HepG2 (cell line): ENCODE results near the gene CTDP1. TPM values are rescaled to one million over a fixed set of nuclear protein-coding genes. Genes with fewer than 3 reads are reported as not detected.

Source experiments
- CBX2 ChIP-seq, 2 experiments: fragments of 200-600 bp in 1 of 2; sonication (generic); formaldehyde crosslinking in 1 of 2; IDR thresholded peaks; 2 replicates each; pipeline versions ENCODE4 v1.7.0 to v1.8.1; 2018 to 2022; ENCODE audit warnings: low read depth in 2 of 2, low read length in 1 of 2, mild to moderate bottlenecking in 1 of 2, missing genetic modification reagents in 1 of 2
- CEBPG ChIP-seq: IDR thresholded peaks from 2 replicates; pipeline ENCODE4 v1.6.1; 2016
- CREM ChIP-seq, 2 experiments: sonication (generic) in 1 of 2; formaldehyde crosslinking in 1 of 2; IDR thresholded peaks; 2 replicates each; pipeline versions ENCODE4 v1.4.0 to v1.6.1; 2016 to 2020; ENCODE audit warnings: antibody characterized with exemption in 1 of 2, mild to moderate bottlenecking in 1 of 2, missing genetic modification reagents in 1 of 2
- ETV6 ChIP-seq: sonication (generic); formaldehyde crosslinking; conservative IDR thresholded peaks from 2 replicates; pipeline ENCODE4 v1.4.0; 2020; ENCODE audit warnings: missing genetic modification reagents
- MYC ChIP-seq: sonication (generic); formaldehyde crosslinking; IDR thresholded peaks from 2 replicates; pipeline ENCODE4 v1.9.0; 2021; ENCODE audit warnings: missing genetic modification reagents, borderline replicate concordance
- NCOA5 ChIP-seq: sonication (generic); formaldehyde crosslinking; IDR thresholded peaks from 2 replicates; pipeline ENCODE4 v1.4.0; 2020; ENCODE audit warnings: missing genetic modification reagents
- SRSF9 ChIP-seq: fragments of 200-400 bp; formaldehyde crosslinking; IDR thresholded peaks from 2 replicates; pipeline ENCODE4 v1.6.1; 2018; ENCODE audit warnings: borderline replicate concordance, mild to moderate bottlenecking, low read depth, low read length; ENCODE audit not compliant: insufficient read depth, poor library complexity, severe bottlenecking
- SSRP1 ChIP-seq: IDR thresholded peaks from 2 replicates; pipeline ENCODE4 v1.6.1; 2016; ENCODE audit warnings: control low read depth
- ZFAT ChIP-seq: sonication (generic); formaldehyde crosslinking; conservative IDR thresholded peaks from 2 replicates; pipeline ENCODE4 v1.8.1; 2023; ENCODE audit warnings: missing genetic modification reagents, inconsistent platforms
- ZNF20 ChIP-seq: sonication (generic); formaldehyde crosslinking; IDR thresholded peaks from 2 replicates; pipeline ENCODE4 v1.4.0; 2020; ENCODE audit warnings: mild to moderate bottlenecking, moderate library complexity, missing genetic modification reagents
- ZNF260 ChIP-seq: sonication (generic); formaldehyde crosslinking; IDR thresholded peaks from 2 replicates; pipeline ENCODE4 v1.4.0; 2020; ENCODE audit warnings: missing genetic modification reagents, low read depth, mild to moderate bottlenecking, borderline replicate concordance
- ZNF570 ChIP-seq: sonication (generic); formaldehyde crosslinking; IDR thresholded peaks from 2 replicates; pipeline ENCODE4 v1.4.0; 2020; ENCODE audit warnings: mild to moderate bottlenecking, missing genetic modification reagents, borderline replicate concordance
- ZNF614 ChIP-seq: IDR thresholded peaks from 2 replicates; pipeline ENCODE4 v1.6.1; 2018; ENCODE audit warnings: missing biosample characterization, missing genetic modification reagents, inconsistent platforms, borderline replicate concordance
- ZNF790 ChIP-seq: sonication (generic); formaldehyde crosslinking; IDR thresholded peaks from 2 replicates; pipeline ENCODE4 v1.8.0; 2022; ENCODE audit warnings: missing genetic modification reagents, mild to moderate bottlenecking, borderline replicate concordance
- polyA plus RNA-seq, 8 experiments: library from polyadenylated mRNA; depleted of rRNA in 3 of 8; stranded (reverse) in 7 of 8; unstranded in 1 of 8; fragments of >200 nt; fragmentation: Illumina TruSeq in 4 of 8; extraction: Trizol in 4 of 8; gene quantifications; 2 replicates each; pipeline versions ENCODE4 v1.2.1 to v1.2.3, GENCODE V29; 2011 to 2016; ENCODE audit warnings: low read depth in 4 of 8, missing spikeins in 1 of 8, mixed read lengths in 1 of 8; ENCODE audit not compliant: insufficient read depth in 1 of 8
- total RNA-seq, 5 experiments: library from RNA; depleted of rRNA; stranded (reverse); fragments of >200 nt; fragmentation: Illumina TruSeq; extraction: Trizol; gene quantifications; 2 replicates each; pipeline ENCODE4 v1.2.3, GENCODE V29; 2016; ENCODE audit warnings: low read depth in 1 of 5
- TF ChIP-seq, protein P1 (sequence below): sonication (generic); formaldehyde crosslinking; IDR thresholded peaks from 2 replicates; pipeline ENCODE4 v1.5.1; 2020; ENCODE audit warnings: mild to moderate bottlenecking, missing genetic modification reagents, moderate library complexity
- TF ChIP-seq, protein P2 (sequence below): sonication (generic); formaldehyde crosslinking; IDR thresholded peaks from 2 replicates; pipeline ENCODE4 v1.4.0; 2020; ENCODE audit warnings: mild to moderate bottlenecking, missing genetic modification reagents
- TF ChIP-seq, protein P3 (sequence below): sonication (generic); formaldehyde crosslinking; IDR thresholded peaks from 2 replicates; pipeline ENCODE4 v1.4.0; 2020; ENCODE audit warnings: mild to moderate bottlenecking, missing genetic modification reagents, borderline replicate concordance

Gene CTDP1
- total and polyA plus RNA-seq, 2 of the 13 experiments (the other 11 are each of a cell fraction or from before 2014, with no cell fraction given): 6.9 to 11.0 TPM

DNA sequence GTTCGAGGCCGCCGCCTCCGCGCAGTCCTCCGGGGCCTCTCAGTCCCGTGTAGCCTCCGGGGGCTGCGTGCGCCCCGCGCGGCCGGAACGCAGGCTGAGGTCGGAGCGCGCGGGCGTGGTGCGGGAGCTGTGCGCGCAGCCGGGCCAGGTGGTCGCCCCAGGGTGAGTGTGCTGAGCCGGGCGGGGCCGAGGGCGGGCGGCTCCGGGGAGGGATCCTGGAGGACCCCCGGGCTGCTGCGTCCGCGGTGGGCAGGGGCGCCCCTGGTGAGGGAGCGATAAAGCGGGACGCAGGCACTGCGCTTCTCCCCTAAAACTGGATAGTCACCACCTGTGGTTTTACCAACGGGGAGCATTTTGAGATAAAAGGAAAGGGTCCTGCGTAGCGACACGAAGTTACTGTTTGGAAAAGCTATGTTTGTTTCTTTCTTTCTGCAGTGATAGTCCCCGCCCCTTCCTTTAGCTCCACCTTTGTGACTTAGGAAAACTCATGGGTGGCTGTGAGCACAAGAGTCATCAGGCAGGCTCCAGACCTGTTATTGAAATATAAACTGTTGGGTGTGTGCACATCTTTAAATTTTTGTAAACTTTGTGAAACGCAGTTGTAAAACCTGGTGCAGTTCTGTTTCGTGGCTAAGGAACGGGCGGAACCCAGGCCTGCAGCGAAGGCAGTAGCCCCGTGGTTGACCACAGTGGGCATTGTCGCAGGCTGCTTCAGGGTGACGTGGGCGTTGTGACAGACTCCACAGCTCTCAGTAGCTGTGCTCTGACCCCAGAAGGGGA lies 687 bp downstream of the CTDP1 start (continued):
- TF ChIP-seq ZFAT (CRISPR knock-in tag): no peak
- TF ChIP-seq ZNF614 (CRISPR knock-in tag): 0 out of 2 replicates have a peak, but pooled peaks have one; percentile 39
- no peak for TF ChIP-seq ZNF790 (CRISPR knock-in tag)
- no peak for TF ChIP-seq CEBPG (CRISPR knock-in tag)
- TF ChIP-seq NCOA5: no peak
- no peak for TF ChIP-seq ZNF260 (CRISPR knock-in tag)
- TF ChIP-seq MYC (CRISPR knock-in tag): peak; percentile 7; the same call in 1 of the 2 replicates
- no peak for TF ChIP-seq SSRP1 (CRISPR knock-in tag)
- TF ChIP-seq CREM (IDR thresholded peaks at IDR 0.05): no peak
- TF ChIP-seq CREM (CRISPR knock-in tag; IDR thresholded peaks at IDR 0.05): no peak
- TF ChIP-seq, protein P1, sequence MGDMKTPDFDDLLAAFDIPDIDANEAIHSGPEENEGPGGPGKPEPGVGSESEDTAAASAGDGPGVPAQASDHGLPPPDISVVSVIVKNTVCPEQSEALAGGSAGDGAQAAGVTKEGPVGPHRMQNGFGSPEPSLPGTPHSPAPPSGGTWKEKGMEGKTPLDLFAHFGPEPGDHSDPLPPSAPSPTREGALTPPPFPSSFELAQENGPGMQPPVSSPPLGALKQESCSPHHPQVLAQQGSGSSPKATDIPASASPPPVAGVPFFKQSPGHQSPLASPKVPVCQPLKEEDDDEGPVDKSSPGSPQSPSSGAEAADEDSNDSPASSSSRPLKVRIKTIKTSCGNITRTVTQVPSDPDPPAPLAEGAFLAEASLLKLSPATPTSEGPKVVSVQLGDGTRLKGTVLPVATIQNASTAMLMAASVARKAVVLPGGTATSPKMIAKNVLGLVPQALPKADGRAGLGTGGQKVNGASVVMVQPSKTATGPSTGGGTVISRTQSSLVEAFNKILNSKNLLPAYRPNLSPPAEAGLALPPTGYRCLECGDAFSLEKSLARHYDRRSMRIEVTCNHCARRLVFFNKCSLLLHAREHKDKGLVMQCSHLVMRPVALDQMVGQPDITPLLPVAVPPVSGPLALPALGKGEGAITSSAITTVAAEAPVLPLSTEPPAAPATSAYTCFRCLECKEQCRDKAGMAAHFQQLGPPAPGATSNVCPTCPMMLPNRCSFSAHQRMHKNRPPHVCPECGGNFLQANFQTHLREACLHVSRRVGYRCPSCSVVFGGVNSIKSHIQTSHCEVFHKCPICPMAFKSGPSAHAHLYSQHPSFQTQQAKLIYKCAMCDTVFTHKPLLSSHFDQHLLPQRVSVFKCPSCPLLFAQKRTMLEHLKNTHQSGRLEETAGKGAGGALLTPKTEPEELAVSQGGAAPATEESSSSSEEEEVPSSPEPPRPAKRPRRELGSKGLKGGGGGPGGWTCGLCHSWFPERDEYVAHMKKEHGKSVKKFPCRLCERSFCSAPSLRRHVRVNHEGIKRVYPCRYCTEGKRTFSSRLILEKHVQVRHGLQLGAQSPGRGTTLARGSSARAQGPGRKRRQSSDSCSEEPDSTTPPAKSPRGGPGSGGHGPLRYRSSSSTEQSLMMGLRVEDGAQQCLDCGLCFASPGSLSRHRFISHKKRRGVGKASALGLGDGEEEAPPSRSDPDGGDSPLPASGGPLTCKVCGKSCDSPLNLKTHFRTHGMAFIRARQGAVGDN (CRISPR knock-in tag): peak; percentile 5; the same call in 1 of the 2 replicates
- TF ChIP-seq, protein P2, sequence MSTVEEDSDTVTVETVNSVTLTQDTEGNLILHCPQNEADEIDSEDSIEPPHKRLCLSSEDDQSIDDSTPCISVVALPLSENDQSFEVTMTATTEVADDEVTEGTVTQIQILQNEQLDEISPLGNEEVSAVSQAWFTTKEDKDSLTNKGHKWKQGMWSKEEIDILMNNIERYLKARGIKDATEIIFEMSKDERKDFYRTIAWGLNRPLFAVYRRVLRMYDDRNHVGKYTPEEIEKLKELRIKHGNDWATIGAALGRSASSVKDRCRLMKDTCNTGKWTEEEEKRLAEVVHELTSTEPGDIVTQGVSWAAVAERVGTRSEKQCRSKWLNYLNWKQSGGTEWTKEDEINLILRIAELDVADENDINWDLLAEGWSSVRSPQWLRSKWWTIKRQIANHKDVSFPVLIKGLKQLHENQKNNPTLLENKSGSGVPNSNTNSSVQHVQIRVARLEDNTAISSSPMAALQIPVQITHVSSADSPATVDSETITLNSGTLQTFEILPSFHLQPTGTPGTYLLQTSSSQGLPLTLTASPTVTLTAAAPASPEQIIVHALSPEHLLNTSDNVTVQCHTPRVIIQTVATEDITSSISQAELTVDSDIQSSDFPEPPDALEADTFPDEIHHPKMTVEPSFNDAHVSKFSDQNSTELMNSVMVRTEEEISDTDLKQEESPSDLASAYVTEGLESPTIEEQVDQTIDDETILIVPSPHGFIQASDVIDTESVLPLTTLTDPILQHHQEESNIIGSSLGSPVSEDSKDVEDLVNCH (CRISPR knock-in tag): no peak
- no peak for TF ChIP-seq ZNF570
- TF ChIP-seq ZNF20 (CRISPR knock-in tag): no peak
- TF ChIP-seq, protein P3, sequence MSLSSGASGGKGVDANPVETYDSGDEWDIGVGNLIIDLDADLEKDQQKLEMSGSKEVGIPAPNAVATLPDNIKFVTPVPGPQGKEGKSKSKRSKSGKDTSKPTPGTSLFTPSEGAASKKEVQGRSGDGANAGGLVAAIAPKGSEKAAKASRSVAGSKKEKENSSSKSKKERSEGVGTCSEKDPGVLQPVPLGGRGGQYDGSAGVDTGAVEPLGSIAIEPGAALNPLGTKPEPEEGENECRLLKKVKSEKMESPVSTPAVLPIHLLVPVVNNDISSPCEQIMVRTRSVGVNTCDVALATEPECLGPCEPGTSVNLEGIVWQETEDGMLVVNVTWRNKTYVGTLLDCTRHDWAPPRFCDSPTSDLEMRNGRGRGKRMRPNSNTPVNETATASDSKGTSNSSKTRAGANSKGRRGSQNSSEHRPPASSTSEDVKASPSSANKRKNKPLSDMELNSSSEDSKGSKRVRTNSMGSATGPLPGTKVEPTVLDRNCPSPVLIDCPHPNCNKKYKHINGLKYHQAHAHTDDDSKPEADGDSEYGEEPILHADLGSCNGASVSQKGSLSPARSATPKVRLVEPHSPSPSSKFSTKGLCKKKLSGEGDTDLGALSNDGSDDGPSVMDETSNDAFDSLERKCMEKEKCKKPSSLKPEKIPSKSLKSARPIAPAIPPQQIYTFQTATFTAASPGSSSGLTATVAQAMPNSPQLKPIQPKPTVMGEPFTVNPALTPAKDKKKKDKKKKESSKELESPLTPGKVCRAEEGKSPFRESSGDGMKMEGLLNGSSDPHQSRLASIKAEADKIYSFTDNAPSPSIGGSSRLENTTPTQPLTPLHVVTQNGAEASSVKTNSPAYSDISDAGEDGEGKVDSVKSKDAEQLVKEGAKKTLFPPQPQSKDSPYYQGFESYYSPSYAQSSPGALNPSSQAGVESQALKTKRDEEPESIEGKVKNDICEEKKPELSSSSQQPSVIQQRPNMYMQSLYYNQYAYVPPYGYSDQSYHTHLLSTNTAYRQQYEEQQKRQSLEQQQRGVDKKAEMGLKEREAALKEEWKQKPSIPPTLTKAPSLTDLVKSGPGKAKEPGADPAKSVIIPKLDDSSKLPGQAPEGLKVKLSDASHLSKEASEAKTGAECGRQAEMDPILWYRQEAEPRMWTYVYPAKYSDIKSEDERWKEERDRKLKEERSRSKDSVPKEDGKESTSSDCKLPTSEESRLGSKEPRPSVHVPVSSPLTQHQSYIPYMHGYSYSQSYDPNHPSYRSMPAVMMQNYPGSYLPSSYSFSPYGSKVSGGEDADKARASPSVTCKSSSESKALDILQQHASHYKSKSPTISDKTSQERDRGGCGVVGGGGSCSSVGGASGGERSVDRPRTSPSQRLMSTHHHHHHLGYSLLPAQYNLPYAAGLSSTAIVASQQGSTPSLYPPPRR (CRISPR knock-in tag): no peak
- TF ChIP-seq CBX2 (IDR thresholded peaks at IDR 0.05; ENCODE audit: low read depth, low read length): no peak
- TF ChIP-seq CBX2 (CRISPR knock-in tag; IDR thresholded peaks at IDR 0.05; ENCODE audit: low read depth): no peak
- no peak for TF ChIP-seq SRSF9
- TF ChIP-seq ETV6 (CRISPR knock-in tag): no peak
